Measurements from ENCODE around the gene NPR2.
A peak's percentile ranks its signal among the peaks of the same experiment; 100 is the strongest.

NPR2 gene

DNA sequence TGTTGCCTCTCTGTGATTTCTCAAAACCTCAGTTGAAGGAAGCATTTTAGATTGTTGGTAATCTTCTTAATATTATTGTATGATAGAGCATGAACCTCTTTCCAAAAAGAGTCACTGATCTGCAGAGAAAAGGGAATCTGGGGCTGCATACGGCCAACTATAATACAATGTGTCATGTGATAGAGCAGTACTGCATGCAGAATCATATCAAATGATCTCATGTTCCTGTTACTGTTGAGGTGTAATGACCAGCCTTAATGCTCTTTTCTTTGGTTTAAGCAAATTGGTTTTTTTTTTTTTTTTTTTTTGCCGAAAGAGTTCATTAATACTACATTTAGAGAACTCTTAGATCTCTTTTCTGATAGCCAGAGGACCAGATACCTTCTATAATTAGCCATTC, 24.4 kb upstream of the NPR2 start:
- DNase-seq, result no peak

DNA sequence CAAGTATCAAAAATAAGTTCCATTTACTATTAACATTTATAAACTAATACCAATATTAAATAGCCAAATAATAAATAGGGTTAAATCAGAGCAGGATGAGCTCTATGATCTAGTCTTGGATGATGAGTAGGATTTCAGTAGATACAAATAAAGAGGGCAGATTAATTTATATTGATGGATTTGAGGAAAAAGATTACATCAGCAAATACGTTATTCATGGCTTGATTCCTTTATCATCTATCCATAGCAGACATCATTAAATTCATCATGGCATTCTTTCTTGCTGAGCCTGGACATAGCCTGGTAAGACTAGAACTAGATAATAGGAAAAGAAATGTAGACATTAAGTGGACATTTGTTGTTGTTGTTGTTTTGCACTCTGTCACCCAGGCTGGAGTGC, 23.9 kb upstream of the NPR2 start:
- DNase-seq, result no peak

- DNase-seq, result no peak
These were observed 21.6 kb upstream of the NPR2 start for GRCh38 chr9:35769763-35770162.

GRCh38 chr9:35771075-35771433, 20.3 kb upstream of the NPR2 start:
- no peak for DNase-seq

DNA sequence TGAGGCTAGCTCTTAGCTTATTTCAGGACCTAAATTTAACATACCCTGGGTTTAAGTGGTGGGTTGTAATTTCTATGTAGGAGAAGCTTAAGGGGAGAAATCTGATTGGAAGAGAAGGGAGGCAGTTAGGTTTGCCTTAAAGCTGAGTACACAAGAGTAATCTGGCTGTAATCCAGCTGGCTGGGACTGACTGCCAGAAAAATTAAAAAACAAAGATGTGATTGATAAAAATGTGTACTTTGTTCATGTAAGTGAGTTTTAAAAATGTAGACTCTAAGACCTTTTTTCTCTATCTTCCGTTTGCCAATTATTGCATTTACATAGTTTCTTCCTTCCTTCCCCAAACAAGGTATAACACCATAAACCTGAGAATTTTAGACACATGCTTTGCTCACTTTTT, 19.9 kb upstream of the NPR2 start:
- no peak for DNase-seq

- no peak for DNase-seq
These were observed 19.4 kb upstream of the NPR2 start for GRCh38 chr9:35771943-35772342.

DNA sequence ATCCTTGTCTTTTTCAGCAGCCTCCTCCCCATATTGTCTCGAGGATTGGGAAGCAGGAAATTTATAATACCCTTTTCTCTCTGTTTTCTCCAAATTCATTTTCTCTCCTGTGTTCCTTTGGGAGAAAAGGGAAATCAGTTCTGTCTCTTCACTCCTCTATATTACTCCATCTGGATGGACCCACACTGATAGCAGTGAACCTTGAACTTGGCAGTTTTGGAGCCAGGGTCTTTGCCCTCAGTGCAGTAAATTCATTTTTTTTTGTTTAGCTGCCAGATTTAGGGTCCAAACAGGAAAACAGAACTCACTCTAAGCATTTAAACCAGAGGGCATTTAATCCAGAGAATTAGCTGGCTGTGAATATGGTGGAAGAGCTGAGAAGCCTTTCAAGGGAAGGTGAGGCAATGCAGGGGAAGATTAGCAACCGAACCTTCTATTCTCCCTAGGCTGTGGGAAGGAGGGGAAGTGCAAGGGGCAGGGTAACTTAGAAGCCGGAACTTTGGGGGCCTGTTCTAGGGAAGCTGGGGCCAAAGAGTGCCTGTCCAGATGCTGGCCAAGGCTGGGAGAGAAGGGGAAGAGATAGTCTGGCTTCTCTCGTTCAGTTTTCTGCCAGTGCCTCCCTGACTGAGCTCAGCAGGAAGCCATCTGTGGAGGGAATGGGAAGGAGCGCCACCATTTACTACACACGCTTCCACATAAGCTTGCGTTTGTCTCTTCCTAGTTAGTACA, 16.3 kb upstream of the NPR2 start:
- no peak for DNase-seq

DNA sequence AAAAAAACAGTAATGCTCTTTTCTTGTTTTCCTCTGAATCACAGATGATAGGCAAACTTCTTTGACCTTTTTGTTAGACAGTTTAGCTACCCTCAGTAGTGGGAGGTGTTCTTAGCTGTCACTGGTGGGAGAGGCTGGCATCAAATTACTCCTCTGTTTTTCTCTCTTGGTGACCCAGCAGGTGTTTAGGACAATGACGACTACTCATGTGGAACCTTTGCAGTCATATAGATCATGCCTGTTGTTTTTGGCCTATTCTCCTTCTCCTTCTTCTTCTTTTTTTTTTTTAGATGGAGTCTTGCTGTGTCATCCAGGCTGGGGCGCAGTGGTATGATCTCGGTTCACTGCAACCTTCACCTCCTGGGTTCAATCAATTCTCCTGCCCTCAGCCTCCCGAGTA, 15.4 kb upstream of the NPR2 start:
- DNase-seq, result no peak

- no peak for DNase-seq
These were observed 12.9 kb upstream of the NPR2 start for GRCh38 chr9:35778496-35778895.

GRCh38 chr9:35781066-35781465, 10.3 kb upstream of the NPR2 start:
- no peak for DNase-seq

DNA sequence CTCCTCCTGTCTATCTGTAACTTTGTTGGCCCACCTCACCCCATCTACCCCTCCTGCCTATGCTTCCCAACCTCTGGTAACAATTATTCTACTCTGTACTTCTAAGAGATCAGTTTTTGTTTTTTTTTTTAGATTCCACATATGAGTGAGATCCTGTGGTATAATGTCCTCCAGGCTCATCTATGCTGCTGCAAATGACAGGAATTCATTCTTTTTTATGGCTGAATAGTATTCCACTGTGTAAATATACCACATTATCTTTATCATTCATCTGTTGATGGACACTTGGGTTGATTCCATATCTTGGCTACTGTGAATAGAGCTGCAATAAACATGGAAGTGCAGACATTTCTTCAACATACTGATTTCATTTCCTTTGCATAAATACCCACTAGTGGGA, 8.0 kb upstream of the NPR2 start:
- no peak for DNase-seq

- DNase-seq, result no peak
These were observed 1.9 kb upstream of the NPR2 start for GRCh38 chr9:35789541-35789940.

DNA sequence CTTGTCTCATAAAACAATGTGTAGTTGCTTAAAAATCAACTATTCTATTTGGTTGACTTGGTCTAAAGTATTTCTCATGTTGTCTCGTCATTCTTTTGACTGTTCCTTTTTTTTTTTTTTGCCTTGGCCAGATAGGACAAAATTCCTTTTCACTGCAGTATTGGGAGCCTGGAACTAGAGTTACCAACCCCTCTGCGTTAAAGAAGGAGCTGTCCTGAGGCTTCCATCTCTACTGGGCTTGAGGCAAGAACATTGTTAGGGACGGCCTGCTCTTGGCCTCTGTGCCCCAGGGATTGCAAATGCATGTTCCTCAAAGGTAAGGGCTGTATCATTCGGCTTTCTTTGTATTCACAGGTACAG, 1.4 kb upstream of the NPR2 start:
- no peak for DNase-seq

GRCh38 chr9:35790385-35791296, 750 bp upstream of the NPR2 start:
- DNase-seq, result peak; percentile 84

DNA sequence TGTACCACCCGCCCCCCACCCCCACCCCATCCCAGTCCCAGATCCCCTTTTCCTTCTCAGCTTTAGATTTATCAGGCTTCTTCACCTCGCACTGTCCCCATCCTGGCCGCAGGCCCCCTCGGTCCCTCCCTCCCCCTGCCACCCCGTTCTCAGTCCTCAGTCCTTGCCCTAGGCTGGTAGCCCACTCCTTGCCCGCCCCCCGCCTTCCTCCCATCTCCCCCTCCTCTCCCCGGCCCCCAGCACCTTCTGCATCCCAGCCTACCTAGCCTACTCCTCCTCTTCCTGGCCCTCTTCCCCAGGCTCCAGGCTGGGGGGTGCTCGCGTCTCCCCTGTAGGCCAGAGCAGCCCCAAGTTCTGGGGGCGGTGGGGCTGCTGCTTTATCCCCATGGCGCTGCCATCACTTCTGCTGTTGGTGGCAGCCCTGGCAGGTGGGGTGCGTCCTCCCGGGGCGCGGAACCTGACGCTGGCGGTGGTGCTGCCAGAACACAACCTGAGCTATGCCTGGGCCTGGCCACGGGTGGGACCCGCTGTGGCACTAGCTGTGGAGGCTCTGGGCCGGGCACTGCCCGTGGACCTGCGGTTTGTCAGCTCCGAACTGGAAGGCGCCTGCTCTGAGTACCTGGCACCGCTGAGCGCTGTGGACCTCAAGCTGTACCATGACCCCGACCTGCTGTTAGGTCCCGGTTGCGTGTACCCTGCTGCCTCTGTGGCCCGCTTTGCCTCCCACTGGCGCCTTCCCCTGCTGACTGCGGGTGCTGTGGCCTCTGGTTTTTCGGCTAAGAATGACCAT, 828 bp downstream of the NPR2 start:
- DNase-seq, result no peak

DNA sequence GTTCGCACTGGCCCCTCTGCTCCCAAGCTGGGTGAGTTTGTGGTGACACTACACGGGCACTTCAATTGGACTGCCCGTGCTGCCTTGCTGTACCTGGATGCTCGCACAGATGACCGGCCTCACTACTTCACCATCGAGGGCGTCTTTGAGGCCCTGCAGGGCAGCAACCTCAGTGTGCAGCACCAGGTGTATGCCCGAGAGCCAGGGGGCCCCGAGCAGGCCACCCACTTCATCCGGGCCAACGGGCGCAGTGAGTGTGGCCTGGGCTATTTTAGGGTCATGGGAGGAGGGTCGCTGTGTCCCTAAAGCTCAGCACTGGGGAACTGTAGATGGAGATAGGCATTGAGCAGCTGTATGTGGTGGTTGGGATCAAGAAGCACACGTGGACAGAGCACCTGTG, 1.4 kb downstream of the NPR2 start:
- no peak for DNase-seq

- peak; percentile 42 for DNase-seq
These were observed 2.1 kb downstream of the NPR2 start for GRCh38 chr9:35793461-35793860.

GRCh38 chr9:35795695-35796094, 4.3 kb downstream of the NPR2 start:
- no peak for DNase-seq

DNA sequence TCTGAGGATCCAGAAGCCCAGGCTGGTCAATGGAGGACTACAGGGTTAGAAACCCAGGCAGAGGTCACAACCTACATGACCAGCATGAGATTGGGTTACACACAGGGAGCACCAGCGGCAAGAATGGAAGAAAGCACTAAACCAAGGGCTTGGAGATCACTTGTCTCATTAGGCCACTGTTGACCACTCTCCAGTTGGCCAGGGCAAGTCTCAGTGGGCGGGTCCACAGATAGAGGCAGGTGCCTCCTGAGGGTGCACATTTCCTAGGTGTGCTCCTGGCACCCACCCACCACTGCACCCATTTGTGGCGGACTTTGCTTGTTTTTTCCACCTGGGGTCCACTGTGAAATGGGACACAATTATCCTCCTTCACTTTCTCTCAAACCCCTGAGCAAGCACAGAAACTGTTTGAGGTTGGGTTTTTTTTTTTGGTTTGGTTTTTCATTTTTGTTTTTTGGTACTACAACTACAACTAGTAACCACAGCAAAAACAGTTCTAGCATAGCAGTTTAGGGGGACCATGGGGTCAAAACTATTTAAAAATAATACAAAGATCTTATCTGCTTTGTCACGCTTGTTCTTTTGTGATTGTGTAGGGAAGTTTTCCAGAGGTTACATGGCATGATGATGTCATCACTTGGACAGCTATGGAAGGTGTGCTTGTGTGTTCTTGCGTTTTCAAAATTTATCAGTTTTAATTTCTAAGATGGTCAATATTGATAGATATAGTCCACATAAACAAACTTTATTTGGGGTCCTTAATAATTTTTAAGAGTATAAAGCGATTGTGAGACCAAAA, 6.1 kb downstream of the NPR2 start:
- no peak for DNase-seq

- DNase-seq, result no peak
These were observed 7.4 kb downstream of the NPR2 start for GRCh38 chr9:35798658-35799374.

GRCh38 chr9:35800530-35800929, 9.1 kb downstream of the NPR2 start:
- DNase-seq, result no peak
